K562 (cell line): ENCODE data around the gene GNL3. TPM values are rescaled to one million over a fixed set of nuclear protein-coding genes. Genes with fewer than 3 reads are reported as not detected.
A peak's percentile ranks its signal among the peaks of the same experiment; 100 is the strongest.

ENCODE experiments used
- ATAC-seq: fragments of 200-7000 bp; cut with Tn5 transposase; 3 replicates; pipeline ENCODE4 v1.9.1; 2020; ENCODE audit warnings: moderate library complexity
- BruUV-seq: library from RNA; stranded (reverse); fragments of 400-500 nt; replicated peaks from 2 replicates; lab custom pipeline; 2021; lab: Mats Ljungman, UMichigan
- CTCF ChIA-PET: fragments of 300-600 bp; formaldehyde crosslinking; extraction: SDS; loops from one replicate; lab custom pipeline; 2021; ENCODE audit warnings: low intra/inter-chr PET ratio; lab: Yijun Ruan, JAX
- POLR2A ChIA-PET: fragments of 300-600, 350-650 bp; sonication (Branson Sonifier 250); formaldehyde crosslinking; extraction: SDS; loops from one replicate; lab custom pipeline; 2021; ENCODE audit warnings: antibody characterized with exemption, inconsistent platforms; lab: Yijun Ruan, JAX
- DNase-seq, 4 experiments: peaks; one replicate each; pipeline versions ENCODE4 v3.0.0 to v3.0.0-alpha.2; 2011 to 2018; ENCODE audit warnings: low spot score in 3 of 4, mixed read lengths in 3 of 4; ENCODE audit errors: extremely low read depth in 1 of 4
- FAIRE-seq: peaks from 2 replicates; lab custom pipeline; 2011; peaks lifted over from hg19 to GRCh38; lab: Jason Lieb, UNC
- H2AFZ ChIP-seq: 2 replicates; pipeline ENCODE4 v1.6.0; 2011; ENCODE audit warnings: low read depth, low read length, control low read depth, inconsistent platforms
- H3K27ac ChIP-seq: fragments of 200-600 bp; 3 replicates; pipeline ENCODE4 v1.8.0; 2011; ENCODE audit warnings: low read depth, mild to moderate bottlenecking, control low read depth, inconsistent platforms, low read length, moderate library complexity, mixed read lengths; ENCODE audit errors: extremely low read depth
- H3K27me3 ChIP-seq, 2 experiments: fragments of 300-600 bp in 1 of 2; 2 replicates in 1 of 2; 3 replicates in 1 of 2; pipeline versions ENCODE4 v1.6.0 to v1.8.0; 2011; ENCODE audit warnings: inconsistent platforms in 2 of 2, low read length in 2 of 2, mild to moderate bottlenecking in 1 of 2, mixed read lengths in 1 of 2, moderate library complexity in 1 of 2; ENCODE audit not compliant: control insufficient read depth in 2 of 2, insufficient read depth in 2 of 2
- H3K36me3 ChIP-seq: fragments of 300-600 bp; 3 replicates; pipeline ENCODE4 v1.8.0; 2011; ENCODE audit warnings: mild to moderate bottlenecking, low read length, inconsistent platforms; ENCODE audit not compliant: control insufficient read depth, insufficient read depth
- H3K4me1 ChIP-seq, 2 experiments: fragments of 200-600 bp in 1 of 2; replicated peaks in 1 of 2; 2 replicates in 1 of 2; 3 replicates in 1 of 2; pipeline versions ENCODE4 v1.5.1 to v1.8.0; 2011; ENCODE audit warnings: inconsistent platforms in 2 of 2, low read length in 2 of 2, mild to moderate bottlenecking in 1 of 2, mixed read lengths in 1 of 2, moderate library complexity in 1 of 2; ENCODE audit not compliant: control insufficient read depth in 2 of 2, insufficient read depth in 2 of 2
- H3K4me2 ChIP-seq: 2 replicates; pipeline ENCODE4 v1.6.1; 2011; ENCODE audit warnings: low read length, control low read depth, inconsistent platforms, mixed read lengths; ENCODE audit not compliant: insufficient read depth
- H3K4me3 ChIP-seq: fragments of 200-600 bp; sonication (generic), shearing (Covaris generic); 2 replicates; pipeline ENCODE4 v1.5.1; 2016; ENCODE audit warnings: control low read depth, inconsistent platforms
- H3K79me2 ChIP-seq: fragments of 200-600 bp; 3 replicates; pipeline ENCODE4 v1.8.0; 2011; ENCODE audit warnings: low read length, inconsistent platforms; ENCODE audit not compliant: control insufficient read depth, insufficient read depth
- H3K9ac ChIP-seq, 2 experiments: 2 replicates each; pipeline versions ENCODE4 v1.6.0 to v1.6.1; 2011; ENCODE audit warnings: low read depth in 2 of 2, low read length in 2 of 2, control low read depth in 1 of 2, inconsistent platforms in 1 of 2, mild to moderate bottlenecking in 1 of 2, mixed read lengths in 1 of 2; ENCODE audit not compliant: insufficient read depth in 1 of 2
- H3K9me1 ChIP-seq: one replicate; pipeline ENCODE4 v1.6.0; 2011; ENCODE audit warnings: inconsistent platforms, mild to moderate bottlenecking, low read length, moderate library complexity; ENCODE audit not compliant: control insufficient read depth, insufficient read depth
- H3K9me3 ChIP-seq: replicated peaks from 2 replicates; pipeline ENCODE4 v1.5.1; 2011; ENCODE audit warnings: low read depth, low read length, inconsistent platforms; ENCODE audit not compliant: control insufficient read depth, insufficient read depth
- H4K20me1 ChIP-seq: replicated peaks from 2 replicates; pipeline ENCODE4 v1.6.1; 2011; ENCODE audit warnings: low read length, inconsistent platforms, mixed read lengths; ENCODE audit not compliant: control insufficient read depth, insufficient read depth
- BHLHE40 ChIP-seq: IDR thresholded peaks from 2 replicates; pipeline ENCODE4 v1.6.1; 2011; ENCODE audit warnings: low read length, improper control_type of control experiment
- CEBPB ChIP-seq: fragments of 450-650 bp; IDR thresholded peaks from 2 replicates; pipeline ENCODE4 v1.6.1; 2016; ENCODE audit warnings: missing genetic modification characterization, missing compliant biosample characterization
- HMG20B ChIP-seq: fragments of 250-450 bp; sonication (Bioruptor Pico); IDR thresholded peaks from 2 replicates; pipeline ENCODE4 v1.5.0; 2021; ENCODE audit warnings: mild to moderate bottlenecking
- ILK ChIP-seq: fragments of 450-650 bp; IDR thresholded peaks from 2 replicates; pipeline ENCODE4 v1.6.1; 2016; ENCODE audit warnings: missing genetic modification characterization, low read depth, mild to moderate bottlenecking, missing compliant biosample characterization, moderate library complexity, borderline replicate concordance
- KLF13 ChIP-seq: fragments of 450-650 bp; IDR thresholded peaks from 2 replicates; pipeline ENCODE4 v1.6.1; 2016; ENCODE audit warnings: missing genetic modification characterization, low read depth, mild to moderate bottlenecking, missing compliant biosample characterization, moderate library complexity, borderline replicate concordance
- KLF6 ChIP-seq: fragments of 250-450 bp; sonication (Bioruptor Pico); IDR thresholded peaks from 2 replicates; pipeline ENCODE4 v1.4.0; 2020; ENCODE audit warnings: mild to moderate bottlenecking, moderate library complexity, borderline replicate concordance
- NFE2L1 ChIP-seq: fragments of 450-650 bp; IDR thresholded peaks from 2 replicates; pipeline ENCODE4 v1.6.1; 2016; ENCODE audit warnings: missing genetic modification characterization, low read depth, mild to moderate bottlenecking, missing compliant biosample characterization, moderate library complexity, borderline replicate concordance
- ZC3H4 ChIP-seq: sonication (generic); formaldehyde crosslinking; IDR thresholded peaks from 2 replicates; pipeline ENCODE4 v1.9.0; 2021; ENCODE audit warnings: missing genetic modification reagents, borderline replicate concordance
- ZNF239 ChIP-seq: fragments of 250-450 bp; sonication (Bioruptor Pico); IDR thresholded peaks from 2 replicates; pipeline ENCODE4 v1.4.0; 2020; ENCODE audit warnings: mild to moderate bottlenecking
- ZNF274 ChIP-seq: IDR thresholded peaks from 2 replicates; pipeline ENCODE4 v1.6.1; 2011; ENCODE audit warnings: low read depth, mild to moderate bottlenecking, low read length, moderate library complexity, borderline replicate concordance
- ZNF408 ChIP-seq: fragments of 250-450 bp; sonication (Bioruptor Pico); IDR thresholded peaks from 2 replicates; pipeline ENCODE4 v1.4.0; 2020; ENCODE audit warnings: low read depth, mild to moderate bottlenecking, moderate library complexity
- ZNF41 ChIP-seq: fragments of 250-450 bp; sonication (Bioruptor Pico); conservative IDR thresholded peaks from 2 replicates; pipeline ENCODE4 v1.4.0; 2020; ENCODE audit warnings: mild to moderate bottlenecking
- ZNF507 ChIP-seq: conservative IDR thresholded peaks from 2 replicates; pipeline ENCODE4 v1.6.1; 2017; ENCODE audit warnings: missing genetic modification characterization, missing compliant biosample characterization
- ZNF512 ChIP-seq: IDR thresholded peaks from 2 replicates; pipeline ENCODE4 v1.6.1; 2016; ENCODE audit warnings: missing genetic modification characterization, missing compliant biosample characterization
- ZNF589 ChIP-seq: fragments of 200-800 bp; sonication (Bioruptor generic); IDR thresholded peaks from 2 replicates; pipeline ENCODE4 v1.6.1; 2016; ENCODE audit warnings: low read depth, missing genetic modification characterization, missing compliant biosample characterization
- ZNF707 ChIP-seq: fragments of 250-450 bp; sonication (Bioruptor Pico); conservative IDR thresholded peaks from 2 replicates; pipeline ENCODE4 v1.8.0; 2022; ENCODE audit warnings: inconsistent platforms, mild to moderate bottlenecking, moderate library complexity
- WGBS: fragments of 100-300 bp; shearing (Covaris generic); methylation state at CpG from one replicate; pipeline ENCODE4 v1.1.6; 2016; ENCODE audit warnings: low coverage, mixed read lengths; ENCODE audit not compliant: insufficient coverage; ENCODE audit errors: missing lambda C conversion rate; 5-methylcytosine and 5-hydroxymethylcytosine counted together
- in situ Hi-C: fragments of 300-500 bp; cut with MboI; formaldehyde crosslinking; loops from 4 replicates; pipeline ENCODE4 v1.15.0; 2018; ENCODE audit warnings: inconsistent platforms, mixed read lengths
- intact Hi-C: fragments of 100-400 bp; cut with micrococcal nuclease; formaldehyde crosslinking; loops from 2 replicates; pipeline ENCODE4 v1.14.2; 2022
- polyA plus RNA-seq, 8 experiments: library from polyadenylated mRNA; depleted of rRNA in 4 of 8; stranded (reverse) in 5 of 8; unstranded in 3 of 8; fragments of >200 nt; fragmentation: Nextera tagmentation in 2 of 8; fragmentation: Illumina TruSeq in 1 of 8; extraction: Ambion mirVana in 2 of 8; extraction: Trizol in 1 of 8; gene quantifications; 2 replicates each; pipeline versions ENCODE4 v1.2.1 to v1.2.3, GENCODE V29; 2011 to 2014; ENCODE audit warnings: inconsistent platforms in 1 of 8, missing spikeins in 1 of 8
- total RNA-seq, 7 experiments: library from RNA; depleted of rRNA in 6 of 7; stranded (reverse); fragments of >200 nt in 6 of 7; fragmentation: Illumina TruSeq in 2 of 7; extraction: Trizol in 2 of 7; gene quantifications; 2 replicates each; pipeline versions ENCODE4 v1.2.1 to v1.2.3, GENCODE V29; 2011 to 2021; ENCODE audit warnings: low replicate concordance in 1 of 7

GNL3 gene
- total and polyA plus RNA-seq, 9 of the 15 experiments (the other 6 are each of a cell fraction or from before 2014, with no cell fraction given) = 132 to 313 (median 220) TPM

DNA sequence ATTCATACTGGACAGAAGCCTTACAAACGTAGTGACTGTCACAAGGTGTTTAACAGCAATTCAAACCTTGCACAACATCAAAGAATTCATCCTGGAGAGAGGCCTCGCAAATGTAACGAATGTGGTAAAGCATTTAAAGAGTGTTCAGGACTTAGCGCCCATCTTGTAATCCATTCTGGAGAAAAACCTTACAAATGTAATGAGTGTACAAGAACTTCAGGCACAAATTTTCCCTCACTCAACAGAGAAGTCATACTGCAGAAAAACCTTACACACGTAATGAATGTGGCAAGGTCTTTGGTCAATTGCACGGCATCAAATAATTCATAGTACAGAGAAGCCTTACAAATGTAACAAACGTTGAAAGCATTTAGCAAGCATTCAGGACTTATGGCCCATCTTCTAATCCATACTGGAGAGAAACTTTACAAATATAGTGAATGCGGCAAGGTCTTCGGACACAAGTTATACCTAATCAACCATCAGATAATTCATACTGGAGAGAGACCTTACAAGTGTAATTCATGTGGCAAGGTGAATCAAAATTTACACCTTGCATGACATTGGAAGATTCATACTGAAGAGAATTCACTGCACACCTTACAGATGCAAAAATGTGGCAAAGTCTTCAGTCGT is 47.5 kb downstream of the GNL3 start:
- H3K79me2 ChIP-seq = no peaks in the 10 kb centered on the region
- intact Hi-C loops (no loop called here), in situ Hi-C loops (no loop called here)
- H3K27me3 ChIP-seq = no peaks in the 10 kb centered on the region
- H3K4me2 ChIP-seq = no peak overlapping the region
- ATAC-seq (no peak), DNase-seq (no peak), FAIRE-seq (no peak)
- H3K9me3 ChIP-seq = no peaks in the 10 kb centered on the region; the same call in 1 of the 2 replicates
- H3K27ac ChIP-seq = no peak overlapping the region
- TF ChIP-seq NFE2L1 (tag) (no peak), ZNF274 (peak; percentile 85), ZNF239 (CRISPR knock-in tag) (no peak)
- no peak overlapping the region for H2AFZ ChIP-seq
- ChIA-PET POLR2A (no interaction called here), CTCF (no interaction called here)
- H3K36me3 ChIP-seq = peaks cover 36% of the 10 kb centered on the region; the same call in 2 of the 3 replicates
- no peaks in the 10 kb centered on the region for H3K9me1 ChIP-seq
- BruUV-seq = no TSS peak
- H3K4me3 ChIP-seq = no peak overlapping the region
- no peaks in the 10 kb centered on the region for H3K4me1 ChIP-seq
- WGBS = 91% methylated on average over 10 of the region's 10 CpGs
- H3K9ac ChIP-seq = no peak overlapping the region
- no peaks in the 10 kb centered on the region for H4K20me1 ChIP-seq

DNA sequence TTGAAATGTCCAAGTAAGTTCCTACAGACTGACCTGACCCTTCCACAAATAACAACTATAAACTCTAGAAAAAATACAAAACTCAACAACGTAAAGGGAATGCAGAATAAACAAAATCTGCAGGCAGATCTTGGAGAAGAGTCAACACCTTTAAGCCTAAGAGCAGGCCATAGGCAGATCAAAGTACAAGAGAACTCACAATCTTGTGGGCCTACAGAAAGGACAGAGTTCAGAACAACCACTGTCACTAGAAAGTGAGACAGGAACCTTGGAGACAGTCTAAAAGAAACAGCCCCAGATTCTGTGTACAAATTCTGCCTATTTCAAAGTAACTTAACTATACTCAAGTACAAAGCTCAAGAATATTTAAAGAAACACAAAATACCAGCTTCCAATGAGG is 53.9 kb downstream of the GNL3 start:
- Histone ChIP-seq H3K4me2 (no peak overlapping the region), H3K9me1 (no peaks in the 10 kb centered on the region), H3K9ac (no peak overlapping the region), H4K20me1 (no peaks in the 10 kb centered on the region), H3K4me1 (no peaks in the 10 kb centered on the region), H3K36me3 (peaks cover 54% of the 10 kb centered on the region), H3K4me3 (no peak overlapping the region), H3K27me3 (no peaks in the 10 kb centered on the region), H3K27ac (no peak overlapping the region), H3K79me2 (no peaks in the 10 kb centered on the region), H2AFZ (no peak overlapping the region), H3K9me3 (no peaks in the 10 kb centered on the region)
- WGBS = 50% methylated on average over 1 of the region's 1 CpG
- ChIA-PET CTCF (no interaction called here), POLR2A (no interaction called here)
- intact Hi-C loops = loop anchor here (5.0 to 10.0 kb wide), 2 partner anchors 93 to 335 kb away; partner anchors contain the start of gene ITIH4
- in situ Hi-C loops = no loop called here
- no TSS peak for BruUV-seq
- FAIRE-seq = no peak
- no peak for DNase-seq
- ATAC-seq = no peak
- TF ChIP-seq ZNF41 (CRISPR knock-in tag) = no peak
- no peak for TF ChIP-seq ZNF512 (tag)
- no peak for TF ChIP-seq KLF13
- no peak for TF ChIP-seq ZNF707 (CRISPR knock-in tag)
- no peak for TF ChIP-seq BHLHE40
- no peak for TF ChIP-seq ZNF408 (CRISPR knock-in tag)
- TF ChIP-seq CEBPB (tag) = no peak
- no peak for TF ChIP-seq ZNF589 (CRISPR knock-in tag)
- TF ChIP-seq ZNF507 (tag) = no peak
- no peak for TF ChIP-seq ILK (tag)
- TF ChIP-seq KLF6 (CRISPR knock-in tag) = no peak
- no peak for TF ChIP-seq ZC3H4
- no peak for TF ChIP-seq HMG20B
